ENCODE results near the gene MYO10. TPM values are rescaled to one million over a fixed set of nuclear protein-coding genes. Genes with fewer than 3 reads are reported as not detected.

MYO10 gene
- total and polyA plus RNA-seq, 2 donors (not counting 3 experiments of a cell fraction or from before 2014, with no cell fraction given), result 36.0 to 148 TPM

GRCh38 chr5:16927613-16928012 is 8.5 kb downstream of the MYO10 start:
- H2AFZ ChIP-seq (ENCODE audit: low read depth, low read length), result no peak overlapping the region
- no TSS peak for BruUV-seq (replicated peaks)
- no peaks in the 10 kb centered on the region for H3K9me1 ChIP-seq (replicated peaks; ENCODE audit: control insufficient read depth, extremely low read depth, insufficient read depth, low read length)
- dilution Hi-C loops (cut with MboI; ENCODE audit: extremely low pct_ligation_motif_present, low sequenced_read_pairs), result no loop called here
- H3K9me3 ChIP-seq (replicated peaks; ENCODE audit: control insufficient read depth, insufficient read depth, low read length), result no peaks in the 10 kb centered on the region
- ChIA-PET CTCF (interaction anchor here (1.1 to 12.0 kb wide), 6 partner anchors 10 to 262 kb away, joined by 3 to 257 read pairs (median 3); no protein-coding TSS in a partner anchor), POLR2A (interaction anchor here (0.5 kb wide), 1 partner anchor 18 kb away, joined by 4 read pairs; no protein-coding TSS in a partner anchor)
- H3K4me2 ChIP-seq (ENCODE audit: insufficient read depth, low read length), result no peak overlapping the region
- peaks cover 23% of the 10 kb centered on the region for H4K20me1 ChIP-seq (replicated peaks; ENCODE audit: control insufficient read depth, extremely low read depth, insufficient read depth, low read length)
- no peak overlapping the region for H3K9ac ChIP-seq (replicated peaks; ENCODE audit: extremely low read depth, insufficient read depth, low read length)
- intact Hi-C loops (cut with micrococcal nuclease), result no loop called here
- DNase-seq (ENCODE audit: low read depth, low spot score) (no peak), FAIRE-seq (no peak)
- no peaks in the 10 kb centered on the region for H3K27me3 ChIP-seq (ENCODE audit: control insufficient read depth in 2 of 2, insufficient read depth in 2 of 2, low read length in 2 of 2)
- H3K36me3 ChIP-seq (ENCODE audit: control insufficient read depth in 2 of 2, extremely low read depth in 1 of 2, insufficient read depth in 2 of 2, low read length in 2 of 2), result peaks cover 0 to 4% of the 10 kb centered on the region in 2 experiments
- TF ChIP-seq EZH2 (IDR thresholded peaks at IDR 0.05; ENCODE audit: borderline replicate concordance, low read depth, low read length, severe bottlenecking), result no peak
- TF ChIP-seq MYC (IDR thresholded peaks at IDR 0.05; ENCODE audit: low read depth, low read length), result no peak
- TF ChIP-seq, protein P1, sequence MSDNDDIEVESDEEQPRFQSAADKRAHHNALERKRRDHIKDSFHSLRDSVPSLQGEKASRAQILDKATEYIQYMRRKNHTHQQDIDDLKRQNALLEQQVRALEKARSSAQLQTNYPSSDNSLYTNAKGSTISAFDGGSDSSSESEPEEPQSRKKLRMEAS (IDR thresholded peaks at IDR 0.05; ENCODE audit: insufficient read depth, insufficient read length), result no peak
- no peak for TF ChIP-seq GATA2 (IDR thresholded peaks at IDR 0.05; ENCODE audit: insufficient read depth, insufficient read length, low read depth, low read length)
- TF ChIP-seq, protein P2, sequence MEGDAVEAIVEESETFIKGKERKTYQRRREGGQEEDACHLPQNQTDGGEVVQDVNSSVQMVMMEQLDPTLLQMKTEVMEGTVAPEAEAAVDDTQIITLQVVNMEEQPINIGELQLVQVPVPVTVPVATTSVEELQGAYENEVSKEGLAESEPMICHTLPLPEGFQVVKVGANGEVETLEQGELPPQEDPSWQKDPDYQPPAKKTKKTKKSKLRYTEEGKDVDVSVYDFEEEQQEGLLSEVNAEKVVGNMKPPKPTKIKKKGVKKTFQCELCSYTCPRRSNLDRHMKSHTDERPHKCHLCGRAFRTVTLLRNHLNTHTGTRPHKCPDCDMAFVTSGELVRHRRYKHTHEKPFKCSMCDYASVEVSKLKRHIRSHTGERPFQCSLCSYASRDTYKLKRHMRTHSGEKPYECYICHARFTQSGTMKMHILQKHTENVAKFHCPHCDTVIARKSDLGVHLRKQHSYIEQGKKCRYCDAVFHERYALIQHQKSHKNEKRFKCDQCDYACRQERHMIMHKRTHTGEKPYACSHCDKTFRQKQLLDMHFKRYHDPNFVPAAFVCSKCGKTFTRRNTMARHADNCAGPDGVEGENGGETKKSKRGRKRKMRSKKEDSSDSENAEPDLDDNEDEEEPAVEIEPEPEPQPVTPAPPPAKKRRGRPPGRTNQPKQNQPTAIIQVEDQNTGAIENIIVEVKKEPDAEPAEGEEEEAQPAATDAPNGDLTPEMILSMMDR (IDR thresholded peaks at IDR 0.05; ENCODE audit: extremely low read depth in 1 of 2, insufficient read depth in 1 of 2, low read depth in 1 of 2, low read length in 2 of 2), result no peak
- no peak for TF ChIP-seq POLR2AphosphoS5 (IDR thresholded peaks at IDR 0.05; ENCODE audit: insufficient read depth, low read depth, low read length)
- no peak for TF ChIP-seq FOS (IDR thresholded peaks at IDR 0.05; ENCODE audit: borderline replicate concordance, insufficient read depth, low read length)
- TF ChIP-seq JUN (IDR thresholded peaks at IDR 0.05; ENCODE audit: borderline replicate concordance, insufficient read depth, insufficient read length, low read depth), result no peak
- no peak for TF ChIP-seq POLR2A (IDR thresholded peaks at IDR 0.05; ENCODE audit: low read depth, low read length)
- peaks cover 37% of the 10 kb centered on the region for H3K4me1 ChIP-seq (ENCODE audit: control insufficient read depth, extremely low read depth, insufficient read depth, low read length)
- H3K4me3 ChIP-seq (replicated peaks in 1 of 3; ENCODE audit: insufficient read depth in 1 of 3, low read depth in 1 of 3, low read length in 3 of 3), result no peak overlapping the region
- no peak overlapping the region for H3K27ac ChIP-seq (ENCODE audit: insufficient read depth, low read depth, low read length)
- H3K79me2 ChIP-seq (ENCODE audit: control insufficient read depth, insufficient read depth, low read length), result peaks cover 93% of the 10 kb centered on the region
